HG03565 (cell line): ENCODE results near the gene ADGRG4.
"Not testable (repeated sequence)": the region's sequence is repeated elsewhere in the genome, so short reads cannot be mapped to it uniquely, and the experiment has no call there.

Source experiments
- ATAC-seq: cut with Tn5 transposase; IDR thresholded peaks from one replicate; pipeline ENCODE4 v1.9.1; 2021; ENCODE audit warnings: mild to moderate bottlenecking, moderate library complexity; ENCODE audit not compliant: unreplicated experiment

Gene ADGRG4, protein sequence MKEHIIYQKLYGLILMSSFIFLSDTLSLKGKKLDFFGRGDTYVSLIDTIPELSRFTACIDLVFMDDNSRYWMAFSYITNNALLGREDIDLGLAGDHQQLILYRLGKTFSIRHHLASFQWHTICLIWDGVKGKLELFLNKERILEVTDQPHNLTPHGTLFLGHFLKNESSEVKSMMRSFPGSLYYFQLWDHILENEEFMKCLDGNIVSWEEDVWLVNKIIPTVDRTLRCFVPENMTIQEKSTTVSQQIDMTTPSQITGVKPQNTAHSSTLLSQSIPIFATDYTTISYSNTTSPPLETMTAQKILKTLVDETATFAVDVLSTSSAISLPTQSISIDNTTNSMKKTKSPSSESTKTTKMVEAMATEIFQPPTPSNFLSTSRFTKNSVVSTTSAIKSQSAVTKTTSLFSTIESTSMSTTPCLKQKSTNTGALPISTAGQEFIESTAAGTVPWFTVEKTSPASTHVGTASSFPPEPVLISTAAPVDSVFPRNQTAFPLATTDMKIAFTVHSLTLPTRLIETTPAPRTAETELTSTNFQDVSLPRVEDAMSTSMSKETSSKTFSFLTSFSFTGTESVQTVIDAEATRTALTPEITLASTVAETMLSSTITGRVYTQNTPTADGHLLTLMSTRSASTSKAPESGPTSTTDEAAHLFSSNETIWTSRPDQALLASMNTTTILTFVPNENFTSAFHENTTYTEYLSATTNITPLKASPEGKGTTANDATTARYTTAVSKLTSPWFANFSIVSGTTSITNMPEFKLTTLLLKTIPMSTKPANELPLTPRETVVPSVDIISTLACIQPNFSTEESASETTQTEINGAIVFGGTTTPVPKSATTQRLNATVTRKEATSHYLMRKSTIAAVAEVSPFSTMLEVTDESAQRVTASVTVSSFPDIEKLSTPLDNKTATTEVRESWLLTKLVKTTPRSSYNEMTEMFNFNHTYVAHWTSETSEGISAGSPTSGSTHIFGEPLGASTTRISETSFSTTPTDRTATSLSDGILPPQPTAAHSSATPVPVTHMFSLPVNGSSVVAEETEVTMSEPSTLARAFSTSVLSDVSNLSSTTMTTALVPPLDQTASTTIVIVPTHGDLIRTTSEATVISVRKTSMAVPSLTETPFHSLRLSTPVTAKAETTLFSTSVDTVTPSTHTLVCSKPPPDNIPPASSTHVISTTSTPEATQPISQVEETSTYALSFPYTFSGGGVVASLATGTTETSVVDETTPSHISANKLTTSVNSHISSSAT (N-terminal part only)

GRCh38 chrX:136300721-136301120 lies at the start of gene ADGRG4:
TSS of gene ADGRG4 (plus strand) at chrX:136300963. CDS start at chrX:136308778, 7,815 bp downstream.
- not testable (repeated sequence) for ATAC-seq

DNA sequence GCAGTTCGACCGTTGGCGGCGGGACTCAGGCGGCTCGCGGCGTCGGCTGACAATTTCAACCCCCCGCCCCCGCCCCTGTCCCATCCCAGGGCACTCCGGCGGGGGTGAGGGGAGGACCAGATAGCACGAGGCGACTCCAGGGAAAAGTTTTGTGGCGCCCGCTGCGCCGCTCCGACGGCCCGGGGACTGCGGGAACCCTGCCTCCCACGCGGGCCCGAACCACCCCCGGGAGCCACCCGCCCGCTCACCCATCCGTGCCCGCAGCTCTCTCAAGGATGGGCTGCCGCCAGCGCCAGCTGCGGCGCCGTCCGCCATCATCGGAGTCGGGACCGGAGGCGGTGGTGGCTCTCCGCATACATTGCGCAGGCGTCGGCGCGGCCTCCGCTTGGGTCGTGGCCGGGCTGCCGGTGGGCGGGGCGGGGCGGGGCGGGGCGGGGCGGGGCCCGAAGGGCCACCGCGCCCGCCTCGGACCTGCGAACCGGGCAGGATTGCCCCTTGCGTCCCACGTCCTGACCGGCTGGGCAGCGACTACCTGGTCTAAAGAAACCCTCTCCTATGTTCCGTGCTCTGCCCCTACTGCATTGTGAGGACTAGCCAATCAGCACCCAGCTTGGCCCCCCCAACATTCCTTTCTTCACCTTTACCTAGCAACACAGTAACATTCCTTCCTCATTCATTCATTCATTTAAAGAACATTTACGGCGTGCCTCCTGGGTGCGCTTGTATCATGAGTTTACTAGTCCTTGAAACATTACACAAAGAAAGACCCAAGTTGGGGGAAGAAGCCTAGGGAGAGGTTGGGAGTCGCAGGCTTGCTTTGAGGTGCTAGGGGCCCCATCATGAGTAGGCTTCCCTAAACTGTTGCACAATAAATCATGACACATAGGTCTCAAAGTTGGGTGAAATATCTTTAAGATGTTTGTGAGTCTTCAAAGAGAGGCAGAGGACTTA lies 49.4 kb upstream of the ADGRG4 start, which contains the start of gene MAP7D3:
Gene MAP7D3 (minus strand): TSS at position 360 of the 951 bp plus-strand sequence. CDS start 42 bp downstream, at position 318.
- peak; percentile 83 for ATAC-seq

- no peak for ATAC-seq
These were observed 45.2 kb upstream of the ADGRG4 start for GRCh38 chrX:136255541-136255940.

GRCh38 chrX:136256026-136256425 lies 44.7 kb upstream of the ADGRG4 start:
- ATAC-seq: no peak

DNA sequence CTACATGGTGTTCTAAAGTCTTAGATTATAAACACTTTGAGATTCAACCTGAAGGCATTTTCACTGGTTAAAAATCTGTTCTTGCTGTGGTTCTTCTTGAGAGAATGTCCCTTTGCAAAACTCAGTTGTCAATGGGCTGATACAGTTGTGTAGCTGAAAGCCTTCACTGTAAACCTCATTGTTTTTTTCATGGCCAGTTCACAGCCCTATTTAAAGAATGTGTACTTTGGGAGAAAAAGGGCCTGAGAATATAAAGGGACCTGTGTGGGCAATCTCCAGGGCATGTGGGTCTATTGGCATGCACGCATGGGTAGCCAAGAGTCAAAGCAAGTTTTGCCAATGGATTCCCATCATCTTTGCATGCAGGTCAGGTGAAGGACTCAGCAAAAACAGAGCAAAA lies 41.8 kb upstream of the ADGRG4 start:
- ATAC-seq: no peak

GRCh38 chrX:136259543-136259942 lies 41.2 kb upstream of the ADGRG4 start:
- no peak for ATAC-seq

- no peak for ATAC-seq
These were observed 40.0 kb upstream of the ADGRG4 start for GRCh38 chrX:136260776-136261175.

DNA sequence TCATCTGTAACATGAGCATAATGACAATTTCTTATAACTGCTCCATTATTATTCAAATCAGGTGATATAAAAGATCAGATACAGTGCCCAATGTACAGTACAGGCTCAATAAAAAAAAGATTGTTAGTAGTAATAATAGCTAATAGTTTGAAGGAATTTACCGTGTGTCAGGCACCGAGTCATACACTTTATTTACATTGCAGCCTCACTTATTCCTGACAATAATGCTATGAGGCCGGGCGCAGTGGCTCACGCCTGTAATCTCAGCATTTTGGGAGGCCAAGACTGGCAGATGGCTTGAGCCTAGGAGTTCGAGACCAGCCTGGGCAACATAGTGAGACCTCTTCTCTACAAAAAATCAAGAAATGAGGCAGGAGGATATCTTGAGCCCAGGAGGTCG lies 39.4 kb upstream of the ADGRG4 start:
- ATAC-seq: no peak

- no peak for ATAC-seq
These were observed 38.5 kb upstream of the ADGRG4 start for GRCh38 chrX:136262243-136262642.

DNA sequence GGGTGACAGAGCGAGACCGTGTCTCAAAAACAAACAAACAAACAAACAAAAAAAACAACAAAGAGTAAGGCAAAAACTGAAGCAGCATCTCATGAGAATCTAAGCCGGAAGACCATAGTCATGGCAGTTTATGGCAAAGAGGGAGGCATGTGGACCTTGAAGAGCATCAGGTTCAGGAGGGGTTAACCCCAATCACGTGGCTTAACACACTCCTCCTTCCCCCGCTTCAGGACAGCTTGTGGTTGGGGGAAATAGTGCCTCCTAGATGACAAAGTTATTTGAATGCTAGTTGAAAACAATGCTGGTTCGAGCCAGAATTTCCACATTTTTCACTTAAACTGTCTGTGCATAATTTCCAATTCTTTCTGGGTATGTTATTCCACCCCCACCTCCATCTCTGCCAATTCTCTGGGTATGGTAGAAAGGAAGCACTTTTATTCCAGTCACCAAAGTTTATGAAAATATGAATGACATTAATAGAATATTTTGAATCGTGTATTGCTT lies 37.9 kb upstream of the ADGRG4 start:
- no peak for ATAC-seq

- no peak for ATAC-seq
These were observed 33.9 kb upstream of the ADGRG4 start for GRCh38 chrX:136266828-136267227.

DNA sequence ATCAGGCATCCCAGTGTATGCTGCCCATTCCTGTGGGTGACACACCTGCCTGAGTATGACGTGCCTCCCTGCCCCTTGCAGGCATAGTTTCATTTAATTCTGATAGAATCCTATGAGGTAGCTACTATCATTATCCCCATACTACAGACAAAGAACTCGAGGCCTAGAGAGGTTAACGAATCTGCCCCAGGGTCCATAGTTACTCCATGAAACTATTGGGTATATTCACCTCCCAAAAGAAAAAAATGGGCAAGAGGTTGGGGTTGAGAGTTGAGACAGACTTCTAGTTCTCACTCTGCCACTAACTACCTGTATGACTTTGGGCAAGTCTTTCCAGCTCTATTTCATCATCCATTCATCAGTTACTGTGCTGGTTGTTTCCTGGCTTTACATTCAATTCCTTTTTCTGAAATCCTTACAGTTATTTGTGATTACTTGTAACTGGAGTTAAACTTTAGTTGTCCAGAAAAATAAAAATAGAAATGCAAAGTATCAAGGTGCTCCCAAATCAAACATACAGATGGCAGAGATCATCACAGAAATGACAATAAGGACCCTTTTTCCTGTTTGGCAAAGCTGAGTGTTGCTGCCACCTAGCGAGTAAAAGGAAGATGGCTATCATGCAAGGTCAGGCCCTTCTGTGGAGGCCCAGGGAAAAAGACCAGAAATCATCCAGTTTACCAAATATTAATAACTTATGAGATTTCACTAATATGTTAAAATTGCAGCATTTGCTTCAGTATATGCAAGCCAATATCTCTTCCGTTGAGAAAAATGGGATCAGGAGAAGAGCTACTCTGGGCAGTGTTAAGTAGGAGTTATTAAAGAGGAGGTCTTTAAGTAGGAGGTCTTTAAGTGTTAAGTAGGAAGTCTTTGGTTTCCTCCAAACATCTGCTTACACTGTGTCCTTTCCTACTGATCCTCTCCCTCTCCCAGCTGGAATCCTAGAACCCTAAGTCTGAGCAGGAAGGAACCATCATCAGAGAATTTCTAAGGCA lies 32.4 kb upstream of the ADGRG4 start:
- ATAC-seq: no peak

GRCh38 chrX:136269921-136270320 lies 30.8 kb upstream of the ADGRG4 start:
- ATAC-seq: no peak

DNA sequence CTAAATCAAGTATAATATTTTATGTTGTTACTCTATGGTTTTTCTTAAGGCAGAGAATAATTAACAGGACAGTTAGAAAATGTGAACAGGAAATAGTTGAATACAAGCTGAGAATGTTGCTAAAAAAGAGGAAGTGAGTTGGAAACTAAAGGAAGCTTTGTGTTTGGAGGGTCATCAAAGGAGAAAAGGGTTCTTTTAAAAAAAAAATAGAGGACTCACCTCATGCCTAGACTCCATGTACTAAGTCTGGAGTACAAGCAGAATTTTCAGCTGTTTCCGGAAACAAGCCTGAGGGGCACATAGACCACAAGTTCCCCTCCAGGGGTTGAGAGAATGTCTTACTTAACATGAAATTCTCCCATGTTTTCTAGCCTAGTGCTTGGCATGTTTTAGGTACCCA lies 29.5 kb upstream of the ADGRG4 start:
- ATAC-seq: no peak

DNA sequence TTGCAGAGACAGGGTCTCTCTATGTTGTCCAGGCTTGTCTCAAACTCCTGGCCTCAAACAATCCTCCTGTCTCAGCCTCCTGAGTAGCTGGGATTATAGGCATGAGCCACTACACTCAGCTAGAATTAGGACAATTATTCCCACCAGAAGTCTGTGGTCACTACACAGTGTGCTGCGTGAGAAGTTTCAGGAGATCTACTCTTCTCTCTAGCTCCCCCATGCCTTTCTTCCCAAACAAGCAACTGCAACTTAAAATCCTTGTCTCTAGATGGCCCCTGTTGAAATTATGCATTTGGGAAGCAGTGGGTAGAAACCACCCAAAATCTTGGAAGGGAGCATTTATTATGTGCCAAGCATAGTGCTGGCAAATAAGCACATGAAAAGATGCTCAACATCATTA lies 28.4 kb upstream of the ADGRG4 start:
- ATAC-seq: no peak

DNA sequence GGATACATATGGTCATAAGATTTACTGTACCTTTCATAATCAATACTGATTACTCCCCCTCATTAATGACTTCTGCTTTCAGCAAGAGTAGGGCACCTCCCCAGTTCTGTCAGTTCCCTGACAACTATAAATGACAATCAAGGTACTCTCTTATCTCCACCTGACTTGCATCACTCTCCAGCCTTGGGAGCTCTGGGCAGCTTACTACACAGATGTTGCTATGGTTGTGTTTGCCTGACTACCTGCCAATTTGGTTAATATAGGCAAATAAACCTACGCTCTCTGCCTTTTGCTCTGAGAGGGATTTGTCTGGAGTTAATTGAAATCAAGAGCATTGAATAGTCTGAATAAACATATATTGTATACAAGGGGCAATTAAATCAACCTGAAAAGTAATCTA lies 26.8 kb upstream of the ADGRG4 start:
- no peak for ATAC-seq

DNA sequence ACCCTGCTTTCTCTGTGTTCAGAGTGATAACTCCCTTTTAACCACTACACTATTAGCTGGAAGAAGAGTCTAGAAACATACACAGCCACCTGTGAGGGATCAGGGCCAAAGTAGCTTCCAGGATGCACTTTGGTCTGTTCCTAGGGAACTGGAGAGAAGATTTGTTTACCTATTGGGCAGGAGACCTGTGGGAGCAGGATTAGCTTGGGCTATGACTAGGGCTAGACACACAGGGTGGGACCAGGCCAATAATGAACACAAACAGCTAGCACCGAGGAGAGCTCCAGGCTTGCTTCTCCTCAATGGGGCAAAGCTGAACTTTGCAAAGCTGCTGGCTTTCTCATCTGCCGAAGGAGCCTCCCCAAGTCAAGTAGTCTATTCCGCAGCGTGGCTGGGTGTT lies 25.2 kb upstream of the ADGRG4 start:
- ATAC-seq: no peak

GRCh38 chrX:136286375-136286774 lies 14.4 kb upstream of the ADGRG4 start:
- not testable (repeated sequence) for ATAC-seq
